DND-41 (cell line): Measurements from ENCODE around the gene KCNH8.

Experiments
- ATAC-seq: fragments of 200-7000 bp; cut with Tn5 transposase; 3 replicates; pipeline ENCODE4 v1.9.1; 2021; ENCODE audit warnings: low read depth; ENCODE audit not compliant: insufficient read depth
- DNase-seq: peaks from one replicate; pipeline ENCODE4 v3.0.0-alpha.2; 2020
- H2AFZ ChIP-seq: 2 replicates; pipeline ENCODE4 v1.6.0; 2012; ENCODE audit warnings: low read depth, low read length
- H3K27ac ChIP-seq: 2 replicates; pipeline ENCODE4 v1.5.1; 2012; ENCODE audit warnings: low read length, inconsistent platforms
- H3K27me3 ChIP-seq: fragments of 200-600 bp; sonication (generic); 2 replicates; pipeline ENCODE4 v1.6.0; 2012; ENCODE audit warnings: low read length, mild to moderate bottlenecking, inconsistent platforms; ENCODE audit not compliant: insufficient read depth, poor library complexity
- H3K36me3 ChIP-seq: 2 replicates; pipeline ENCODE4 v1.5.1; 2012; ENCODE audit warnings: low read length, inconsistent platforms; ENCODE audit not compliant: insufficient read depth
- H3K4me1 ChIP-seq: 2 replicates; pipeline ENCODE4 v1.5.1; 2012; ENCODE audit warnings: mild to moderate bottlenecking, low read length; ENCODE audit not compliant: insufficient read depth
- H3K4me2 ChIP-seq: 2 replicates; pipeline ENCODE4 v1.6.0; 2012; ENCODE audit warnings: mild to moderate bottlenecking, moderate library complexity, low read length, inconsistent platforms; ENCODE audit not compliant: insufficient read depth
- H3K4me3 ChIP-seq, 2 experiments: fragments of 200-600 bp in 1 of 2; shearing (Covaris generic) in 1 of 2; 2 replicates each; pipeline ENCODE4 v1.5.1; 2012 to 2016; ENCODE audit warnings: inconsistent platforms in 2 of 2, low read length in 2 of 2, mild to moderate bottlenecking in 2 of 2, low read depth in 1 of 2, moderate library complexity in 1 of 2
- H3K79me2 ChIP-seq: 2 replicates; pipeline ENCODE4 v1.6.0; 2012; ENCODE audit warnings: low read length, inconsistent platforms; ENCODE audit not compliant: insufficient read depth
- H3K9ac ChIP-seq: 2 replicates; pipeline ENCODE4 v1.6.0; 2012; ENCODE audit warnings: low read depth, mild to moderate bottlenecking, inconsistent platforms, low read length, moderate library complexity
- H3K9me3 ChIP-seq: 2 replicates; pipeline ENCODE4 v1.5.1; 2012; ENCODE audit warnings: low read length, moderate library complexity, mild to moderate bottlenecking, inconsistent platforms; ENCODE audit not compliant: insufficient read depth, severe bottlenecking
- H4K20me1 ChIP-seq: 2 replicates; pipeline ENCODE4 v1.6.0; 2012; ENCODE audit warnings: low read length; ENCODE audit not compliant: insufficient read depth
- EZH2 ChIP-seq: IDR thresholded peaks from 3 replicates; pipeline ENCODE4 v1.6.1; 2012; ENCODE audit warnings: borderline replicate concordance, low read depth, mild to moderate bottlenecking, moderate library complexity, low read length, inconsistent platforms; ENCODE audit not compliant: severe bottlenecking
- TF ChIP-seq, protein P1 (sequence below): IDR thresholded peaks from 2 replicates; pipeline ENCODE4 v1.5.1; 2012; ENCODE audit warnings: borderline replicate concordance, low read length, moderate library complexity, mild to moderate bottlenecking; ENCODE audit not compliant: poor library complexity, severe bottlenecking; ENCODE audit errors: extremely low read depth

The KCNH8 gene

DNA sequence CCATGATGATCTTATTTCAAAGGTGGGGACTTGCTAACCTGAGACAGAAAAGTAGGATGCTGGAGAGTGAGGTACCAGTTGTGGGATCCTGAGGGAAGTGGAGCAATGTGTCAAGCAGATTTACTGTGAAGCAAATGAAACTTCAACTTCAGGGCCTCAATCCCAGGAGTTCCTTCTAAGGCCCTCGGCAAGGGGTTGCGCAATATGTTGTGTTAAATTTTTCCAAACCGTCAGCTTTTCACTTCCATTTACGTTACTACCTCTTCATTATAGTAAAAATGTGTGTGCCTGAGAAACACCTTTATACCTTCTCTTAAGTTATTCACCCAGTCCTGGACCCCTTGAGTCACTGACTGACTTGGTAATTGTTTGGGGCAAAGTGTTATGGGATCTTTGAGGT, 42.5 kb upstream of the KCNH8 start:
- Histone ChIP-seq H3K4me2 (no peak overlapping the region), H4K20me1 (no peaks in the 10 kb centered on the region), H3K27ac (no peak overlapping the region), H3K4me3 (no peak overlapping the region), H3K27me3 (no peaks in the 10 kb centered on the region), H3K9ac (no peak overlapping the region), H3K36me3 (no peaks in the 10 kb centered on the region), H3K4me1 (peaks cover 4% of the 10 kb centered on the region; the same call in 1 of the 2 replicates), H3K79me2 (no peaks in the 10 kb centered on the region), H2AFZ (no peak overlapping the region), H3K9me3 (no peaks in the 10 kb centered on the region)
- ATAC-seq (no peak), DNase-seq (no peak)
- no peak for TF ChIP-seq EZH2
- TF ChIP-seq, protein P1, sequence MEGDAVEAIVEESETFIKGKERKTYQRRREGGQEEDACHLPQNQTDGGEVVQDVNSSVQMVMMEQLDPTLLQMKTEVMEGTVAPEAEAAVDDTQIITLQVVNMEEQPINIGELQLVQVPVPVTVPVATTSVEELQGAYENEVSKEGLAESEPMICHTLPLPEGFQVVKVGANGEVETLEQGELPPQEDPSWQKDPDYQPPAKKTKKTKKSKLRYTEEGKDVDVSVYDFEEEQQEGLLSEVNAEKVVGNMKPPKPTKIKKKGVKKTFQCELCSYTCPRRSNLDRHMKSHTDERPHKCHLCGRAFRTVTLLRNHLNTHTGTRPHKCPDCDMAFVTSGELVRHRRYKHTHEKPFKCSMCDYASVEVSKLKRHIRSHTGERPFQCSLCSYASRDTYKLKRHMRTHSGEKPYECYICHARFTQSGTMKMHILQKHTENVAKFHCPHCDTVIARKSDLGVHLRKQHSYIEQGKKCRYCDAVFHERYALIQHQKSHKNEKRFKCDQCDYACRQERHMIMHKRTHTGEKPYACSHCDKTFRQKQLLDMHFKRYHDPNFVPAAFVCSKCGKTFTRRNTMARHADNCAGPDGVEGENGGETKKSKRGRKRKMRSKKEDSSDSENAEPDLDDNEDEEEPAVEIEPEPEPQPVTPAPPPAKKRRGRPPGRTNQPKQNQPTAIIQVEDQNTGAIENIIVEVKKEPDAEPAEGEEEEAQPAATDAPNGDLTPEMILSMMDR: no peak

DNA sequence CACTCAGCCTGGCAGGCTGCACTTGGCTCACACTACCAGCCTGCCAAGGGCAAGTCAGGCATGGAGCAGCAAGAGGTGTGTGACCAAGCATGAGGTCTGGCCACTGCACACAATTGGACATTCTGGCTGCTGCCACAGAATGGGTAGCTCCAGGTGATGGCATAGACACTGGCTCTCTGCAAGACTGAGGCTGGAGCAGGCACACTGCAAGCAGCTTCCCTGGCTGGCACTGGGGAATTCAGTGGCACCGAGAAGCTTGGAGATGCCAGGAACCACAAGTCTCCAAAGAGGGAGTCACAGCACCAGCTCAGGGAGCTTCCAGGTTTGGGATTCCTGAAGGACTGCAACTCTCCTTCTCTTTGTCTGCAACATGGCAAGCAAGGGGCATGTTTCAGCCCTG, 42.0 kb upstream of the KCNH8 start:
- no peak overlapping the region for H3K9ac ChIP-seq
- no peak overlapping the region for H3K4me3 ChIP-seq
- H4K20me1 ChIP-seq: no peaks in the 10 kb centered on the region
- no peak overlapping the region for H2AFZ ChIP-seq
- no peak overlapping the region for H3K4me2 ChIP-seq
- no peak for DNase-seq
- peaks cover 4% of the 10 kb centered on the region; the same call in 1 of the 2 replicates for H3K4me1 ChIP-seq
- no peaks in the 10 kb centered on the region for H3K79me2 ChIP-seq
- ATAC-seq: no peak
- no peaks in the 10 kb centered on the region for H3K27me3 ChIP-seq
- no peak overlapping the region for H3K27ac ChIP-seq
- no peaks in the 10 kb centered on the region for H3K9me3 ChIP-seq
- no peaks in the 10 kb centered on the region for H3K36me3 ChIP-seq
- no peak for TF ChIP-seq EZH2
- TF ChIP-seq, protein P1: no peak

DNA sequence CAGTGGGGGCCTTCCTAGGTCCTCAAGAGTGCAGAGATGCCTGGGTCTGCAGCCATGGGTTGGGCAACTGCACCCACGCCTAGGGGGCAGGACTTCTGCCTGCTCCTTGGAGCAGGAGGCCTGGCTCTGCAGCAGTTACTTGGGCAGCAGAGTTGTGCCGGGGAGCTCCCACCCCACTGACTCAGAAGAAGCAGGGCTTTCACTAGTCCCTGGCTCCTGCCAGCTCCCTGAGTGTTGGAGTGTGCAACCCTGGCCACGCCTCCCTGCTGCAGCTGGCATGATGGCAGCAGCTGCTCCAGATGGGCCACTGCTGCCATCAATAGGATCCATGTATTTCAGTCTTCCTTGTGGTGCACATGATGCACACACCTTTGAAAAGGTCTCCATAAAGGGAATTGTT, 40.6 kb upstream of the KCNH8 start:
- no peak overlapping the region for H3K4me2 ChIP-seq
- H2AFZ ChIP-seq: no peak overlapping the region
- H3K4me3 ChIP-seq: no peak overlapping the region
- no peaks in the 10 kb centered on the region for H3K27me3 ChIP-seq
- H3K9me3 ChIP-seq: no peaks in the 10 kb centered on the region
- ATAC-seq: no peak
- H3K79me2 ChIP-seq: no peaks in the 10 kb centered on the region
- no peak overlapping the region for H3K27ac ChIP-seq
- no peak for TF ChIP-seq EZH2
- TF ChIP-seq, protein P1: no peak
- H3K9ac ChIP-seq: no peak overlapping the region
- DNase-seq: no peak
- H3K4me1 ChIP-seq: peaks cover 4% of the 10 kb centered on the region; the same call in 1 of the 2 replicates
- H3K36me3 ChIP-seq: no peaks in the 10 kb centered on the region
- no peaks in the 10 kb centered on the region for H4K20me1 ChIP-seq

GRCh38 chr3:19110335-19110895, 37.9 kb upstream of the KCNH8 start:
- no peaks in the 10 kb centered on the region for H3K4me1 ChIP-seq
- H3K27me3 ChIP-seq: no peaks in the 10 kb centered on the region
- H3K27ac ChIP-seq: no peak overlapping the region
- no peak for TF ChIP-seq EZH2
- ATAC-seq (no peak), DNase-seq (no peak)
- H3K9me3 ChIP-seq: no peaks in the 10 kb centered on the region
- H3K4me2 ChIP-seq: no peak overlapping the region
- no peaks in the 10 kb centered on the region for H4K20me1 ChIP-seq
- H3K4me3 ChIP-seq: no peak overlapping the region
- H3K9ac ChIP-seq: no peak overlapping the region
- H3K79me2 ChIP-seq: no peaks in the 10 kb centered on the region
- no peaks in the 10 kb centered on the region for H3K36me3 ChIP-seq
- H2AFZ ChIP-seq: no peak overlapping the region
